Heart left ventricle (tissue), 16 donors: Measurements from ENCODE around the gene ACSL3. TPM values are rescaled to one million over a fixed set of nuclear protein-coding genes. Genes with fewer than 3 reads are reported as not detected.
"Not testable (repeated sequence)": the region's sequence is repeated elsewhere in the genome, so short reads cannot be mapped to it uniquely, and the experiment has no call there.

Experiments used
- ATAC-seq, 4 donors: fragments of 200-7000 bp; cut with Tn5 transposase; one replicate each; pipeline ENCODE4 v1.9.1; 2020 to 2022; ENCODE audit warnings: moderate library complexity in 4 of 4, mild to moderate bottlenecking in 3 of 4, moderate number of reproducible peaks in 1 of 4
- DNase-seq, 5 donors: peaks; one replicate each; pipeline ENCODE4 v3.0.0-alpha.2; 2020
- H3K27ac ChIP-seq, 12 donors: fragments of 200-600 bp; sonication (generic) in 4 of 12; one replicate each; pipeline versions ENCODE4 v1.5.0 to v1.8.0; 2016 to 2022; ENCODE audit warnings: mild to moderate bottlenecking in 2 of 12
- H3K27me3 ChIP-seq, 9 donors: fragments of 200-600 bp; sonication (generic) in 2 of 9; one replicate each; pipeline versions ENCODE4 v1.5.1 to v1.8.0; 2016 to 2022; ENCODE audit warnings: mild to moderate bottlenecking in 3 of 9
- H3K36me3 ChIP-seq, 9 donors: fragments of 200-600 bp; sonication (generic) in 2 of 9; one replicate each; pipeline versions ENCODE4 v1.5.0 to v1.8.0; 2018 to 2022; ENCODE audit warnings: mild to moderate bottlenecking in 2 of 9
- H3K4me1 ChIP-seq, 12 donors: fragments of 200-600 bp; sonication (generic) in 4 of 12; one replicate each; pipeline versions ENCODE4 v1.5.0 to v1.8.0; 2016 to 2022; ENCODE audit warnings: mild to moderate bottlenecking in 3 of 12
- H3K4me3 ChIP-seq, 12 donors: fragments of 200-600 bp; sonication (generic) in 4 of 12; one replicate each; pipeline versions ENCODE4 v1.5.0 to v1.8.0; 2017 to 2022; ENCODE audit warnings: mild to moderate bottlenecking in 9 of 12, moderate library complexity in 4 of 12
- H3K9me3 ChIP-seq, 12 donors: fragments of 200-600 bp; sonication (generic) in 4 of 12; one replicate each; pipeline versions ENCODE4 v1.5.0 to v1.8.0; 2016 to 2022; ENCODE audit warnings: mild to moderate bottlenecking in 1 of 12
- POLR2A ChIP-seq, 2 donors: fragments of 450-650 bp; IDR thresholded peaks; one replicate each; pipeline ENCODE4 v1.6.1; 2017; ENCODE audit warnings: antibody characterized with exemption in 2 of 2, mild to moderate bottlenecking in 2 of 2, moderate library complexity in 2 of 2
- WGBS, 4 donors: extraction: QIAGEN DNeasy Blood & Tissue Kit in 2 of 4; methylation state at CpG; one replicate each; pipeline versions ENCODE4 v1.1.5 to v1.1.7; 2013 to 2018; 5-methylcytosine and 5-hydroxymethylcytosine counted together
- intact Hi-C, 10 donors: fragments of 100-400 bp; cut with DNase I; formaldehyde crosslinking; loops; one replicate each; pipeline versions ENCODE4 v1.11.1 to v1.14.2; 2022
- polyA plus RNA-seq, 2 donors: library from polyadenylated mRNA; stranded (reverse); fragments of 200-250 nt; gene quantifications; one replicate each; pipeline ENCODE4 v1.2.3, GENCODE V29; 2013
- total RNA-seq, 9 donors: library from RNA; depleted of rRNA in 2 of 9; stranded (reverse); fragments of >200 nt in 2 of 9; fragmentation: NEBNext Ultra II Directional in 3 of 9; extraction: Animal tissue kit (Norgen Biotek cat#: 25700) in 3 of 9; gene quantifications; one replicate each; pipeline versions ENCODE4 v1.1.0 to v1.2.4, GENCODE V29; 2016 to 2023
- TF ChIP-seq, protein P1 (sequence below), 12 donors: fragments of 200-600 bp; sonication (generic) in 4 of 12; IDR thresholded peaks; one replicate each; pipeline versions ENCODE4 v1.5.0 to v1.8.0; 2018 to 2022; ENCODE audit warnings: antibody characterized with exemption in 12 of 12, mild to moderate bottlenecking in 5 of 12
- donor health status: ischemic (EF 13 %, LVEDD 7.1; RV severe dilation, severe dysfunction).
- donor health status: healthy with polysubstance abuse.
- donor health status: DM: no; HTN: yes; CAD: no.
- donor health status: DM: no; HTN: no; CAD: no.
- donor health status: ischemic (EF 25% LVEDD 6.9; RV normal size, moderate dysfunction).
- donor health status: ischemic (EF 25% LVEDD 5.7; RV mildly dilated, moderate dysfunction).
- donor health status: healthy.
- donor health status: DM: yes; HTN: yes; CAD: no.
- donor health status: ischemic (EF 35%, LVEDD 5.7; RV mildly dilated, moderate dysfunction).
- donor health status: nonischemic (EF 11% LVEDD 7.7; RV severe dilation, severe dysfunction).
- donor health status: DM: yes; HTN: yes; CAD: no.
- donor health status: PGD.
- donor health status: ischemic (EF 29% LVEDD 5.4; RV normal size, mild dysfunction).
- donor health status: nonischemic (EF 23%, LVEDD 6.1; RV moderate dilation, normal function).

ACSL3 gene
- total and polyA plus RNA-seq, 11 donors = 12.0 to 56.8 (median 51.9) TPM

- peak in 2 of 5 donors; percentile 49 for DNase-seq
- Histone ChIP-seq H3K9me3 (no peaks in the 10 kb centered on the region), H3K36me3 (no peaks in the 10 kb centered on the region), H3K4me1 (peaks cover 12 to 82% (median 57%) of the 10 kb centered on the region in 12 donors), H3K4me3 (no peak overlapping the region), H3K27ac (peak overlapping the region in 7 of 12 donors; percentile 3 to 47 (median 18)), H3K27me3 (no peaks in the 10 kb centered on the region)
- TF ChIP-seq, protein P1, sequence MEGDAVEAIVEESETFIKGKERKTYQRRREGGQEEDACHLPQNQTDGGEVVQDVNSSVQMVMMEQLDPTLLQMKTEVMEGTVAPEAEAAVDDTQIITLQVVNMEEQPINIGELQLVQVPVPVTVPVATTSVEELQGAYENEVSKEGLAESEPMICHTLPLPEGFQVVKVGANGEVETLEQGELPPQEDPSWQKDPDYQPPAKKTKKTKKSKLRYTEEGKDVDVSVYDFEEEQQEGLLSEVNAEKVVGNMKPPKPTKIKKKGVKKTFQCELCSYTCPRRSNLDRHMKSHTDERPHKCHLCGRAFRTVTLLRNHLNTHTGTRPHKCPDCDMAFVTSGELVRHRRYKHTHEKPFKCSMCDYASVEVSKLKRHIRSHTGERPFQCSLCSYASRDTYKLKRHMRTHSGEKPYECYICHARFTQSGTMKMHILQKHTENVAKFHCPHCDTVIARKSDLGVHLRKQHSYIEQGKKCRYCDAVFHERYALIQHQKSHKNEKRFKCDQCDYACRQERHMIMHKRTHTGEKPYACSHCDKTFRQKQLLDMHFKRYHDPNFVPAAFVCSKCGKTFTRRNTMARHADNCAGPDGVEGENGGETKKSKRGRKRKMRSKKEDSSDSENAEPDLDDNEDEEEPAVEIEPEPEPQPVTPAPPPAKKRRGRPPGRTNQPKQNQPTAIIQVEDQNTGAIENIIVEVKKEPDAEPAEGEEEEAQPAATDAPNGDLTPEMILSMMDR (IDR thresholded peaks at IDR 0.05) = no peak
- no peak for TF ChIP-seq POLR2A (IDR thresholded peaks at IDR 0.05)
- intact Hi-C loops = loop anchor here in 9 of 10 donors (2.0 to 10.0 kb wide), 8 partner anchors 38 to 172 kb away; no protein-coding TSS in a partner anchor
- 59 to 70% (median 62%) methylated on average over 3 of the region's 3 CpGs for WGBS, 4 donors
- peak in 1 of 4 donors; percentile 15 for ATAC-seq
These were observed 3.5 kb downstream of the ACSL3 start for GRCh38 chr2:222864296-222864695.

DNA sequence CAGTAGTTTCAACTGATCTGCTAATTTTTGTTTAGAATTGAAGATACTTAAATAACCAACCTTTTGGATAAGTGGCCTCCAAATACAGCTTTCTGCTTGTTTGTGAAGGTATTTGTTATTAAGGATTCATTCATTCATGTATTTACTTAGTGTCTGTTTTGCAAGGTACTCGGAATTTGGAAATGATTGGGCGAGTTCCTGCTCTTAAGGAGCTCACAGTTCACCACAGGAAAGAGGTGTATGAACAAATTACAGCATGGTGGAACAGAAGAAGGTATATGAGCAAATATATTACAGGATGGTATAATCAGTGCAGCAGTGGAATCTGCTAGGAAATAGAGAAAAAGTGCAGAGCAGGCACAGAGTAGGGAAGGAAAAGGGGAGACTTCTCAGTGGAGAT lies 4.5 kb downstream of the ACSL3 start:
- Histone ChIP-seq H3K4me3 (no peak overlapping the region), H3K9me3 (no peaks in the 10 kb centered on the region), H3K36me3 (no peaks in the 10 kb centered on the region), H3K27me3 (no peaks in the 10 kb centered on the region), H3K27ac (no peak overlapping the region), H3K4me1 (peaks cover 12 to 82% (median 57%) of the 10 kb centered on the region in 12 donors)
- intact Hi-C loops = loop anchor here in 4 of 10 donors (2.0 to 10.0 kb wide), 2 partner anchors 70 to 156 kb away; no protein-coding TSS in a partner anchor
- TF ChIP-seq, protein P1 (IDR thresholded peaks at IDR 0.05) = no peak
- TF ChIP-seq POLR2A (IDR thresholded peaks at IDR 0.05) = no peak
- ATAC-seq (no peak), DNase-seq (no peak)
- WGBS, 4 donors = 77 to 80% (median 78%) methylated on average over 2 of the region's 2 CpGs

DNA sequence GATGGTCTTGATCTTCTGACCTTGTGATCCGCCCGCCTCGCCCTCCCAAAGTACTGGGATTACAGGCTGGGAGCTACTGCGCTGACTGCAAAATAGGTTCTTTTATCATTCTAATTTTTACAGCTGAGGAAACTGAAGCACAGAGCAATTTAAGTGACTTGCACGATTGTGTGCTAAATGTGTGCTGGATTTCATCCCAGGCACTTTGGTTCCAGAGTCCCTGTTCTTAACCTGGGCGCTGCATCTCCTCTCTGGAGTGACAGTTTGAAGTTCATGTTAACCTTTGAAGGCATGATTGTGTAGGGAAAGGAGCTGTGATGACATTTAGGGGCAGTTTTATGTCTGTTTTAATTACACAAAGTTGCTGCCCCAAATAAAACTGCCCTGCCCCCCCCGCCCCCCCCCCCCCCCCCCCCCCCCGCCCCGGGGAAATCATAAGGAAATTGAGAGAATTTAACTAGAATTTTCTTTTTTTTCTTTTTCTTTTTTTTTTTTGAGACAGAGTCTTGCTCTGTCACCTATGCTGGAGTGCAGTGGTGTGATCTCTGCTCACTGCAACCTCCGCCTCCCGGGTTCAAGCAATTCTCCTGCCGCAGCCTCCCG lies 5.6 kb downstream of the ACSL3 start:
- ATAC-seq (peak in 3 of 4 donors; percentile 18 to 77 (median 47)), DNase-seq (peak in 3 of 5 donors; percentile 20 to 58 (median 52))
- 66 to 79% (median 72%) methylated on average over 13 of the region's 13 CpGs for WGBS, 4 donors
- intact Hi-C loops = loop anchor here in 4 of 10 donors (2.0 to 10.0 kb wide), 2 partner anchors 34 to 72 kb away; no protein-coding TSS in a partner anchor
- Histone ChIP-seq H3K4me3 (no peak overlapping the region), H3K27ac (peak overlapping the region in 6 of 12 donors; percentile 4 to 57 (median 33)), H3K4me1 (peaks cover 12 to 92% (median 63%) of the 10 kb centered on the region in 12 donors), H3K36me3 (no peaks in the 10 kb centered on the region), H3K9me3 (no peaks in the 10 kb centered on the region), H3K27me3 (no peaks in the 10 kb centered on the region)
- TF ChIP-seq, protein P1 (IDR thresholded peaks at IDR 0.05) = no peak
- TF ChIP-seq POLR2A (IDR thresholded peaks at IDR 0.05) = no peak

- H3K4me1 ChIP-seq = peaks cover 12 to 87% (median 49%) of the 10 kb centered on the region in 12 donors
- not testable (repeated sequence) for H3K9me3 ChIP-seq, H3K27me3 ChIP-seq, DNase-seq, ATAC-seq, H3K36me3 ChIP-seq, H3K4me3 ChIP-seq, H3K27ac ChIP-seq
- WGBS, 4 donors = 84 to 89% (median 87%) methylated on average over 8 of the region's 8 CpGs
- intact Hi-C loops = loop anchor here in 3 of 10 donors (10.0 kb wide), 1 partner anchor 74 kb away; no protein-coding TSS in a partner anchor
These were observed 7.9 kb downstream of the ACSL3 start for GRCh38 chr2:222868560-222869251.
